K562 (cell line): ENCODE measurements around the gene LMNTD2. TPM values are rescaled to one million over a fixed set of nuclear protein-coding genes. Genes with fewer than 3 reads are reported as not detected.
A peak's percentile ranks its signal among the peaks of the same experiment; 100 is the strongest.

ENCODE experiments used
- BDP1 ChIP-seq: IDR thresholded peaks from 3 replicates; pipeline ENCODE4 v1.6.1; 2011; ENCODE audit not compliant: insufficient read length, insufficient read depth
- GATAD2B ChIP-seq: fragments of 450-650 bp; IDR thresholded peaks from 2 replicates; pipeline ENCODE4 v1.6.1; 2017; ENCODE audit warnings: mild to moderate bottlenecking, borderline replicate concordance
- MAFG ChIP-seq: fragments of 450-650 bp; conservative IDR thresholded peaks from 2 replicates; pipeline ENCODE4 v1.6.1; 2016; ENCODE audit warnings: missing genetic modification characterization, missing compliant biosample characterization
- NR2C1 ChIP-seq, 2 experiments: fragments of 450-650 bp; IDR thresholded peaks; 2 replicates each; pipeline ENCODE4 v1.6.1; 2017; ENCODE audit warnings: mild to moderate bottlenecking in 2 of 2, antibody characterized with exemption in 1 of 2, inconsistent platforms in 1 of 2, missing compliant biosample characterization in 1 of 2, missing genetic modification characterization in 1 of 2
- POLR2AphosphoS5 ChIP-seq: IDR thresholded peaks from 2 replicates; pipeline ENCODE4 v1.6.1; 2011; ENCODE audit warnings: mild to moderate bottlenecking, low read depth, low read length, moderate library complexity; ENCODE audit not compliant: control insufficient read depth, insufficient read depth
- POLR3A ChIP-seq: IDR thresholded peaks from 2 replicates; pipeline ENCODE4 v1.6.1; 2011; ENCODE audit warnings: borderline replicate concordance, mild to moderate bottlenecking, moderate library complexity; ENCODE audit not compliant: insufficient read length, insufficient read depth; ENCODE audit errors: extremely low read depth
- RB1 ChIP-seq: fragments of 450-650 bp; IDR thresholded peaks from 2 replicates; pipeline ENCODE4 v1.6.1; 2017; ENCODE audit warnings: low read depth, mild to moderate bottlenecking
- SMAD3 ChIP-seq: fragments of 450-650 bp; formaldehyde crosslinking; conservative IDR thresholded peaks from 2 replicates; pipeline ENCODE4 v1.4.0; 2020; ENCODE audit warnings: mild to moderate bottlenecking
- SREBF1 ChIP-seq: fragments of 150-350 bp; IDR thresholded peaks from 2 replicates; pipeline ENCODE4 v1.6.1; 2014; ENCODE audit warnings: antibody characterized with exemption, low read depth, low read length, borderline replicate concordance
- SRSF3 ChIP-seq: fragments of 200-400 bp; formaldehyde crosslinking; IDR thresholded peaks from 2 replicates; pipeline ENCODE4 v1.6.1; 2016; ENCODE audit warnings: mild to moderate bottlenecking, low read length, moderate library complexity; ENCODE audit not compliant: insufficient read depth
- TEAD1 ChIP-seq, 2 experiments: fragments of 450-650 bp in 1 of 2; sonication (generic) in 1 of 2; formaldehyde crosslinking; IDR thresholded peaks; 2 replicates each; pipeline versions ENCODE4 v1.4.0 to v1.8.0; 2020 to 2022; ENCODE audit warnings: mild to moderate bottlenecking in 2 of 2, missing genetic modification reagents in 1 of 2
- TEAD4 ChIP-seq, 2 experiments: sonication (generic) in 1 of 2; formaldehyde crosslinking in 1 of 2; IDR thresholded peaks; 2 replicates each; pipeline versions ENCODE4 v1.6.1 to v1.8.0; 2012 to 2022; ENCODE audit warnings: borderline replicate concordance in 1 of 2, inconsistent platforms in 1 of 2, low read length in 1 of 2, mild to moderate bottlenecking in 1 of 2, missing genetic modification reagents in 1 of 2
- ZC3H8 ChIP-seq: fragments of 450-650 bp; IDR thresholded peaks from 2 replicates; pipeline ENCODE4 v1.6.1; 2017
- ZNF121 ChIP-seq: sonication (generic); formaldehyde crosslinking; conservative IDR thresholded peaks from 2 replicates; pipeline ENCODE4 v1.8.0; 2022; ENCODE audit warnings: missing genetic modification reagents
- polyA plus RNA-seq, 8 experiments: library from polyadenylated mRNA; depleted of rRNA in 4 of 8; stranded (reverse) in 5 of 8; unstranded in 3 of 8; fragments of >200 nt; fragmentation: Nextera tagmentation in 2 of 8; fragmentation: Illumina TruSeq in 1 of 8; extraction: Ambion mirVana in 2 of 8; extraction: Trizol in 1 of 8; gene quantifications; 2 replicates each; pipeline versions ENCODE4 v1.2.1 to v1.2.3, GENCODE V29; 2011 to 2014; ENCODE audit warnings: inconsistent platforms in 1 of 8, missing spikeins in 1 of 8
- total RNA-seq, 7 experiments: library from RNA; depleted of rRNA in 6 of 7; stranded (reverse); fragments of >200 nt in 6 of 7; fragmentation: Illumina TruSeq in 2 of 7; extraction: Trizol in 2 of 7; gene quantifications; 2 replicates each; pipeline versions ENCODE4 v1.2.1 to v1.2.3, GENCODE V29; 2011 to 2021; ENCODE audit warnings: low replicate concordance in 1 of 7
- TF ChIP-seq, protein P1 (sequence below): fragments of 250-450 bp; sonication (Bioruptor Pico); IDR thresholded peaks from 2 replicates; pipeline ENCODE4 v1.8.0; 2022; ENCODE audit warnings: inconsistent platforms
- TF ChIP-seq, protein P2 (sequence below): fragments of 250-450 bp; sonication (Bioruptor Pico); IDR thresholded peaks from 2 replicates; pipeline ENCODE4 v1.5.0; 2021; ENCODE audit warnings: mild to moderate bottlenecking, borderline replicate concordance
- TF ChIP-seq, protein P3 (sequence below): fragments of 450-650 bp; IDR thresholded peaks from 2 replicates; pipeline ENCODE4 v1.6.1; 2016; ENCODE audit warnings: mild to moderate bottlenecking
- TF ChIP-seq, protein P4 (sequence below): fragments of 250-450 bp; sonication (Bioruptor Pico); IDR thresholded peaks from 2 replicates; pipeline ENCODE4 v1.4.0; 2020; ENCODE audit warnings: mild to moderate bottlenecking

The LMNTD2 gene
- total and polyA plus RNA-seq, 9 of the 15 experiments (the other 6 are each of a cell fraction or from before 2014, with no cell fraction given) = 0.48 to 4.2 (median 1.5) TPM; not detected in 3

DNA sequence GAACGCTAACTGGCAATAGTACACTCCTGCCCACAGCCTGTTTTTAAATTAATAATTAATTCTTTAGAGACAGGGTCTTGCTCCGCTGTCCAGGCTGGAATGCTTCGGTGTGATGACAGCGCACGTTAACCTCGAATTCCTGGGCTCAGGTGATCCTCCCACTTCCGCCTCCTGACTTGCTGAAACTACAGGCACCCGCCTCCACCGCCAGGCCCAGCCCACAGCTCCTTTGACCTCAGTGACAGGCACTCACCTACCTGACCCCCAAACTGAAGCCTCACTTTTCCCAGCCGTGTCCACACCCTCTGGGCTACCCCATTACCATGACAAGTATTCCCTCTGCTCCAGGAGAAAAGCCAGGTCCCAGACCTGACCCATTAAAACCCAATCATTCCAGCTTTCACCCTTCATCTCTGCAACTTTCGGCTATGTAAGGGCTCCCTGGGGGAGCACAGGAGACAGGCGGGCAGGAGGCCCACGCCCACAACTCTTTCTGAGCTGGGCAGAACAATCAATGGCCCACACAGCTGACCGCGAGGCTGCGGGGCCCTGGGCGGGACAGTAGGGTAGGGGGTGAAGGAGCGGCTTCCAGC, 730 bp downstream of the LMNTD2 start (continued):
- TF ChIP-seq, protein P1, sequence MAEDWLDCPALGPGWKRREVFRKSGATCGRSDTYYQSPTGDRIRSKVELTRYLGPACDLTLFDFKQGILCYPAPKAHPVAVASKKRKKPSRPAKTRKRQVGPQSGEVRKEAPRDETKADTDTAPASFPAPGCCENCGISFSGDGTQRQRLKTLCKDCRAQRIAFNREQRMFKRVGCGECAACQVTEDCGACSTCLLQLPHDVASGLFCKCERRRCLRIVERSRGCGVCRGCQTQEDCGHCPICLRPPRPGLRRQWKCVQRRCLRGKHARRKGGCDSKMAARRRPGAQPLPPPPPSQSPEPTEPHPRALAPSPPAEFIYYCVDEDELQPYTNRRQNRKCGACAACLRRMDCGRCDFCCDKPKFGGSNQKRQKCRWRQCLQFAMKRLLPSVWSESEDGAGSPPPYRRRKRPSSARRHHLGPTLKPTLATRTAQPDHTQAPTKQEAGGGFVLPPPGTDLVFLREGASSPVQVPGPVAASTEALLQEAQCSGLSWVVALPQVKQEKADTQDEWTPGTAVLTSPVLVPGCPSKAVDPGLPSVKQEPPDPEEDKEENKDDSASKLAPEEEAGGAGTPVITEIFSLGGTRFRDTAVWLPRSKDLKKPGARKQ (CRISPR knock-in tag) = no peak
- TF ChIP-seq SRSF3 (no peak), ZNF121 (CRISPR knock-in tag) (peak; percentile 88), MAFG (tag) (no peak), RB1 (no peak), SREBF1 (no peak), TEAD4 (IDR thresholded peaks at IDR 0.05; ENCODE audit: low read length) (peak; percentile 63; the same call in 1 of the 2 replicates), TEAD4 (CRISPR knock-in tag; IDR thresholded peaks at IDR 0.05; ENCODE audit: borderline replicate concordance) (no peak), BDP1 (no peak), TEAD1 (CRISPR knock-in tag; IDR thresholded peaks at IDR 0.05) (peak in 1 of 2 experiments; percentile 37; a peak in 2 of 4 replicates), NR2C1 (IDR thresholded peaks at IDR 0.05) (peak; percentile 77), NR2C1 (tag; IDR thresholded peaks at IDR 0.05) (0 out of 2 replicates have a peak, but pooled peaks have one; percentile 19), ZC3H8 (no peak), SMAD3 (CRISPR knock-in tag) (no peak), GATAD2B (no peak), POLR3A (no peak), POLR2AphosphoS5 (0 out of 2 replicates have a peak, but pooled peaks have one; percentile 14)
- TF ChIP-seq, protein P2, sequence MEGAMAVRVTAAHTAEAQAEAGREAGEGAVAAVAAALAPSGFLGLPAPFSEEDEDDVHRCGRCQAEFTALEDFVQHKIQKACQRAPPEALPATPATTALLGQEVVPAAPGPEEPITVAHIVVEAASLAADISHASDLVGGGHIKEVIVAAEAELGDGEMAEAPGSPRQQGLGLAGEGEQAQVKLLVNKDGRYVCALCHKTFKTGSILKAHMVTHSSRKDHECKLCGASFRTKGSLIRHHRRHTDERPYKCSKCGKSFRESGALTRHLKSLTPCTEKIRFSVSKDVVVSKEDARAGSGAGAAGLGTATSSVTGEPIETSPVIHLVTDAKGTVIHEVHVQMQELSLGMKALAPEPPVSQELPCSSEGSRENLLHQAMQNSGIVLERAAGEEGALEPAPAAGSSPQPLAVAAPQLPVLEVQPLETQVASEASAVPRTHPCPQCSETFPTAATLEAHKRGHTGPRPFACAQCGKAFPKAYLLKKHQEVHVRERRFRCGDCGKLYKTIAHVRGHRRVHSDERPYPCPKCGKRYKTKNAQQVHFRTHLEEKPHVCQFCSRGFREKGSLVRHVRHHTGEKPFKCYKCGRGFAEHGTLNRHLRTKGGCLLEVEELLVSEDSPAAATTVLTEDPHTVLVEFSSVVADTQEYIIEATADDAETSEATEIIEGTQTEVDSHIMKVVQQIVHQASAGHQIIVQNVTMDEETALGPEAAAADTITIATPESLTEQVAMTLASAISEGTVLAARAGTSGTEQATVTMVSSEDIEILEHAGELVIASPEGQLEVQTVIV (CRISPR knock-in tag) = no peak
- TF ChIP-seq, protein P3, sequence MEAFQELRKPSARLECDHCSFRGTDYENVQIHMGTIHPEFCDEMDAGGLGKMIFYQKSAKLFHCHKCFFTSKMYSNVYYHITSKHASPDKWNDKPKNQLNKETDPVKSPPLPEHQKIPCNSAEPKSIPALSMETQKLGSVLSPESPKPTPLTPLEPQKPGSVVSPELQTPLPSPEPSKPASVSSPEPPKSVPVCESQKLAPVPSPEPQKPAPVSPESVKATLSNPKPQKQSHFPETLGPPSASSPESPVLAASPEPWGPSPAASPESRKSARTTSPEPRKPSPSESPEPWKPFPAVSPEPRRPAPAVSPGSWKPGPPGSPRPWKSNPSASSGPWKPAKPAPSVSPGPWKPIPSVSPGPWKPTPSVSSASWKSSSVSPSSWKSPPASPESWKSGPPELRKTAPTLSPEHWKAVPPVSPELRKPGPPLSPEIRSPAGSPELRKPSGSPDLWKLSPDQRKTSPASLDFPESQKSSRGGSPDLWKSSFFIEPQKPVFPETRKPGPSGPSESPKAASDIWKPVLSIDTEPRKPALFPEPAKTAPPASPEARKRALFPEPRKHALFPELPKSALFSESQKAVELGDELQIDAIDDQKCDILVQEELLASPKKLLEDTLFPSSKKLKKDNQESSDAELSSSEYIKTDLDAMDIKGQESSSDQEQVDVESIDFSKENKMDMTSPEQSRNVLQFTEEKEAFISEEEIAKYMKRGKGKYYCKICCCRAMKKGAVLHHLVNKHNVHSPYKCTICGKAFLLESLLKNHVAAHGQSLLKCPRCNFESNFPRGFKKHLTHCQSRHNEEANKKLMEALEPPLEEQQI = no peak
- TF ChIP-seq, protein P4, sequence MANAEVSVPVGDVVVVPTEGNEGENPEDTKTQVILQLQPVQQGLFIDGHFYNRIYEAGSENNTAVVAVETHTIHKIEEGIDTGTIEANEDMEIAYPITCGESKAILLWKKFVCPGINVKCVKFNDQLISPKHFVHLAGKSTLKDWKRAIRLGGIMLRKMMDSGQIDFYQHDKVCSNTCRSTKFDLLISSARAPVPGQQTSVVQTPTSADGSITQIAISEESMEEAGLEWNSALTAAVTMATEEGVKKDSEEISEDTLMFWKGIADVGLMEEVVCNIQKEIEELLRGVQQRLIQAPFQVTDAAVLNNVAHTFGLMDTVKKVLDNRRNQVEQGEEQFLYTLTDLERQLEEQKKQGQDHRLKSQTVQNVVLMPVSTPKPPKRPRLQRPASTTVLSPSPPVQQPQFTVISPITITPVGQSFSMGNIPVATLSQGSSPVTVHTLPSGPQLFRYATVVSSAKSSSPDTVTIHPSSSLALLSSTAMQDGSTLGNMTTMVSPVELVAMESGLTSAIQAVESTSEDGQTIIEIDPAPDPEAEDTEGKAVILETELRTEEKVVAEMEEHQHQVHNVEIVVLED (CRISPR knock-in tag) = no peak
